ENCODE results near the gene EFNA3.

Gene EFNA3

GRCh38 chr1:155053531-155054105 is 25.0 kb upstream of the EFNA3 start:
- TF ChIP-seq, protein P1, sequence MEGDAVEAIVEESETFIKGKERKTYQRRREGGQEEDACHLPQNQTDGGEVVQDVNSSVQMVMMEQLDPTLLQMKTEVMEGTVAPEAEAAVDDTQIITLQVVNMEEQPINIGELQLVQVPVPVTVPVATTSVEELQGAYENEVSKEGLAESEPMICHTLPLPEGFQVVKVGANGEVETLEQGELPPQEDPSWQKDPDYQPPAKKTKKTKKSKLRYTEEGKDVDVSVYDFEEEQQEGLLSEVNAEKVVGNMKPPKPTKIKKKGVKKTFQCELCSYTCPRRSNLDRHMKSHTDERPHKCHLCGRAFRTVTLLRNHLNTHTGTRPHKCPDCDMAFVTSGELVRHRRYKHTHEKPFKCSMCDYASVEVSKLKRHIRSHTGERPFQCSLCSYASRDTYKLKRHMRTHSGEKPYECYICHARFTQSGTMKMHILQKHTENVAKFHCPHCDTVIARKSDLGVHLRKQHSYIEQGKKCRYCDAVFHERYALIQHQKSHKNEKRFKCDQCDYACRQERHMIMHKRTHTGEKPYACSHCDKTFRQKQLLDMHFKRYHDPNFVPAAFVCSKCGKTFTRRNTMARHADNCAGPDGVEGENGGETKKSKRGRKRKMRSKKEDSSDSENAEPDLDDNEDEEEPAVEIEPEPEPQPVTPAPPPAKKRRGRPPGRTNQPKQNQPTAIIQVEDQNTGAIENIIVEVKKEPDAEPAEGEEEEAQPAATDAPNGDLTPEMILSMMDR (conservative IDR thresholded peaks at IDR 0.05), result no peak
- peak overlapping the region; percentile 92; the same call in 1 of the 2 replicates for H3K27ac ChIP-seq

GRCh38 chr1:155057104-155057503 is 21.5 kb upstream of the EFNA3 start:
- no peak overlapping the region for H3K27ac ChIP-seq
- TF ChIP-seq, protein P1 (conservative IDR thresholded peaks at IDR 0.05), result no peak

- TF ChIP-seq, protein P1 (conservative IDR thresholded peaks at IDR 0.05), result no peak
- H3K27ac ChIP-seq, result no peak overlapping the region
Measured at GRCh38 chr1:155057788-155058211, 20.8 kb upstream of the EFNA3 start.

DNA sequence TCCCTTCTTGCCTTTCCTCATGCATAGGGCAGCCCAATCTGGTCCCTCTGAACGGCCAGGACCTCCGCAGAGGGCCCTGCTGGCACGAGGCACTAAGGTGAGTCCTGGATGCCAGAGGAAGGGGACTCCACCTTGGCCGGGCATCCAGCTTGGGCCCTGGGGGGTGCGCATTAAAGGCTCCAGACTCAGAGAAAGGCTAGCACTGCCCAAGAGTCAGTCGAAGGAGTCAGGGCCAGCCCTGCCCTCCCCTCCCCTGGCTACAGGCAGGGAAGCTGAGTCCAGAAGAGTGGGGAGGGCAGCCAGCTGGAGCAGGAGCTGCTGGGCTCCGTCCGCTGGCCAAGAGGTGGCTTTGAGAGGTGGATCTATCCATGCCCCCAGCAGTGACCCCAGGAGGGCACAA is 17.9 kb upstream of the EFNA3 start:
- TF ChIP-seq, protein P1 (conservative IDR thresholded peaks at IDR 0.05), result no peak
- H3K27ac ChIP-seq, result no peak overlapping the region

DNA sequence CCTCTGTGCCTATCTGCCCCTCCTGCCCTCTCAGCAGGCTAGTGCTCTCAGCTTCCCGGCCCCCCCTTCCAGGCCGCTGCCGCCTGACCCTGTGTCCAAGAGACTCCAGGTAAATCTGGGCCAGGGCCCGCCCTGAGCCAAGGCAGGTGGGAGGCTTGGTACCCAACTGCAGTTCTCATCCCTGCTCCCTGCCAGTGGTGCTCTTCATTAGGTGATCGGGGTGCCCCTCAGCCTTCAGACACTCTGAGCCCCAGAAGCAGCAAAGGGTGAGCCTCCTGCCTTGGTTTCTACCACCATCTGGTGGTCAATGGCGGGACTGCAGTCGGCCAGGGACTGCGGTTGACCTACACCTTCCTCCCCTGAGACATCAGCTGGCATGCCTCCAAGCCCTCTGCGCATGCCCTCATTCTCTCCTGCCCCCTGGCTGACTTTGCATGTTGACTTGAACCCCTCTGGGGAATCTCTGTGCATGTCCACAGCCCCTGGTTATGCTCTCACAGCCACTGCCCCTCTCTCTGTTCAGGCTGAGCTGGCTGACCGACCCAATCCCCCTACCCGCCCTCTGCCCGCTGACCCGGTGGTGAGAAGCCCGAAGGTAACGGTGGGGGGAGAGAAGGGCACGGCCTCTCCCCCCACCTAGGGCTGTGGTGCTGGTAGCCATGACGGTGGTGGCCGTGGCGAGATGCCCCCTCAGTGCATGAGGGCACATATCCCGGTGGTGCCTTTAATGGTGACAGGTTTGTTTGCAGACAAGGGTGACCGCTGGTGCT is 17.1 kb upstream of the EFNA3 start:
- no peak overlapping the region for H3K27ac ChIP-seq
- TF ChIP-seq, protein P1 (conservative IDR thresholded peaks at IDR 0.05), result peak; percentile 97

- TF ChIP-seq, protein P1 (conservative IDR thresholded peaks at IDR 0.05), result no peak
- H3K27ac ChIP-seq, result no peak overlapping the region
Measured at GRCh38 chr1:155062151-155062686, 16.4 kb upstream of the EFNA3 start.

DNA sequence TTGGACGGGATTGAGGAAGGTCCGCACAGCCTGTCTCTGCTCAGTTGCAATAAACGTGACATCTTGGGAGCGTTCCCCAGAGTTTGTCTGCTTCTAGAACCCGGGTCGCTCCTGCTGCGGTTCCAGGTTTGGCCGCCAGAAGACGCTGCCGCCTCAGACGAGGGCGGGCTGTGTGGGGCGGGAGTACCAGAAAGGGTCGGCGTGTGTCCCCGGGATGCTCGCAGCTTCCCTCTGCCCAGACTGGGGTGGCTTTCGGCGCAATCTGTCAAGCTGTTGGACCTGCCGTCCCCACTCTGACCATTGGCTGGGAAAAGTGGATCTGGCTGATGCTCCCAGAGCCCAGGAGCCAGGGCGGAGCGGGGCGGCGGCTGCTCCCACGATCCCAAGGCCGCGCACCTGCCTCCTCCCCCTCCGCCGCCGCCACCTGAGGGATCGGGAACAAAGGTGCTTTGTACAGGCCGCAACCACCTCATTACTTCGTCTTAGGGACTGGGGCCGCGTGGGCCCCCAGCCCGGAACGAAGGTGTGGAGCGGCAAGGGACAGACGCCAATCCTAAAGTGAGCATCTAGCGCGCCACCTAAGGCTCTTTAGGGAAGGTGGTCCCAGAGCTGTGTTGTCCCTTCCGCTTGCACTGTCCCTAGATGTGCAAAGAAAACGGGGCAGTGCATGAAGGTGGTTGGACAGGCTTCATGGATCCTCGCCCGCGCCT is 15.8 kb upstream of the EFNA3 start:
- H3K27ac ChIP-seq, result no peak overlapping the region
- TF ChIP-seq, protein P1 (conservative IDR thresholded peaks at IDR 0.05), result no peak

All from VCaP (cell line).